Medulla oblongata (tissue), 1 donor: ENCODE data around the gene CSTPP1.
"Not testable (repeated sequence)": the region's sequence is repeated elsewhere in the genome, so short reads cannot be mapped to it uniquely, and the experiment has no call there.

Experiments
- DNase-seq: peaks from one replicate; pipeline ENCODE4 v3.0.0-alpha.2; 2015; ENCODE audit errors: extremely low spot score

CSTPP1 gene

GRCh38 chr11:47202576-47202975 is 266.0 kb downstream of the CSTPP1 start:
- DNase-seq: no peak

GRCh38 chr11:47204637-47204989 is 268.1 kb downstream of the CSTPP1 start:
- no peak for DNase-seq

GRCh38 chr11:47206577-47206976 is 270.0 kb downstream of the CSTPP1 start:
- DNase-seq: not testable (repeated sequence)

- DNase-seq: no peak
Observed at GRCh38 chr11:47207459-47207858, 270.9 kb downstream of the CSTPP1 start.

DNA sequence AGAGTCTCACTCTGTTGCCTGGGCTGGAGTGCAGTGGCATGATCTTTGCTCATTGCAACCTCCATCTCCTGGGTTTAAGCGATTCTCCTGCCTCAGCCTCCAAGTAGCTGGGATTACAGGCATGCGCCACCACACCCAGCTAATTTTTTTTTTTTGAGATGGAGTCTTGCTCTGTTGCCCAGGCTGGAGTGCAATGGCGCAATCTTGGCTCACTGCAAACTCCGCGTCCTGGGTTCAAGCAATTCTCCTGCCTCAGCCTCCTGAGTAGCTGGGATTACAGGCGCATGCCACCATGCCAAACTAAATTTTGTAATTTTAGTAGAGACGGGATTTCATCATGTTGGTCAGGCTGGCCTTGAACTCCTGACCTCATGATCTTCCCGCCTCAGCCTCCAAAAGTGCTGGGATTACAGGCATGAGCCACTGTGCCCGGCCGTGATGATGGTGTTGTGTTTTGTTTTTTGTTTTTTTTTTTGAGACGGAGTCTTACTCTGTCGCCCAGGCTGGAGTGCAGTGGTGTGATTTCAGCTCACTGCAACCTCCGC is 271.5 kb downstream of the CSTPP1 start:
- not testable (repeated sequence) for DNase-seq

DNA sequence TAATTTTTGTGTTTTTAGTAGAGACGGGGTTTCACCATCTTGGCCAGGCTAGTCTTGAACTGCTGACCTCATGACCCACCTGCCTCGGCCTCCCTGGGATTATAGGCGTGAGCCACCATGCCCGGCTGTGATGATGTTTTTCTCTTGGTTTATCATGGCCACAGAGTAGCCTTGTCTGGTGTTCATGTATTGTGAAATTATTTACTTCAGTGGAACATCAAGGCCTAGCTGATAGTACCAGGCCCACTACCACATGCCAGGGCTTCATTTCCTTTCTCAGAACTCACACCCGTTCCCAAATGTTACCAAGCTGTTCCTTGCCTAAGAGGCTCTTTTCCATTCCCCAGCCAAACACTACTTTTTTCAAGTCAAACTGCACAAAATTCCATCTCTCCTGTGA is 272.1 kb downstream of the CSTPP1 start:
- DNase-seq: no peak
